ENCODE measurements around the gene PLN. TPM values are rescaled to one million over a fixed set of nuclear protein-coding genes. Genes with fewer than 3 reads are reported as not detected.

The PLN gene
- polyA plus RNA-seq, 3 donors, result 0.28 TPM; not detected in 2

GRCh38 chr6:118530942-118531341, 17.2 kb upstream of the PLN start:
- H3K4me2 ChIP-seq (replicated peaks; ENCODE audit: extremely low read depth, low read length, poor library complexity, severe bottlenecking), result no peak overlapping the region
- Mint-ChIP-seq H3K9me3 (peaks cover 0 to 5% (median 0%) of the 10 kb centered on the region in 7 donors), H3K36me3 (peaks cover 4 to 16% of the 10 kb centered on the region in 2 donors), H3K4me1 (no peaks in the 10 kb centered on the region), H3K27me3 (ENCODE audit: low read depth in 3 of 3) (no peaks in the 10 kb centered on the region), H3K27ac (no peak overlapping the region), H3K4me3 (no peak overlapping the region)
- H3K9ac ChIP-seq (ENCODE audit: insufficient read depth, low read length, poor library complexity, severe bottlenecking), result no peak overlapping the region
- intact Hi-C loops (cut with micrococcal nuclease), result no loop called here
- no peaks in the 10 kb centered on the region for H3K27me3 ChIP-seq (ENCODE audit: control insufficient read depth in 2 of 2, insufficient read depth in 2 of 2, low read length in 2 of 2)
- H3K27ac ChIP-seq (ENCODE audit: low read depth in 1 of 2, low read length in 2 of 2), result no peak overlapping the region
- no peak for DNase-seq
- H2AFZ ChIP-seq (ENCODE audit: insufficient read depth, low read depth, low read length, poor library complexity, severe bottlenecking), result no peak overlapping the region
- H3K36me3 ChIP-seq (replicated peaks in 1 of 2; ENCODE audit: control insufficient read depth in 1 of 2, insufficient read depth in 2 of 2, low read length in 2 of 2), result no peaks in the 10 kb centered on the region
- H3K4me1 ChIP-seq (ENCODE audit: control insufficient read depth in 1 of 2, insufficient read depth in 2 of 2, low read length in 2 of 2), result no peaks in the 10 kb centered on the region
- TF ChIP-seq, protein P1, sequence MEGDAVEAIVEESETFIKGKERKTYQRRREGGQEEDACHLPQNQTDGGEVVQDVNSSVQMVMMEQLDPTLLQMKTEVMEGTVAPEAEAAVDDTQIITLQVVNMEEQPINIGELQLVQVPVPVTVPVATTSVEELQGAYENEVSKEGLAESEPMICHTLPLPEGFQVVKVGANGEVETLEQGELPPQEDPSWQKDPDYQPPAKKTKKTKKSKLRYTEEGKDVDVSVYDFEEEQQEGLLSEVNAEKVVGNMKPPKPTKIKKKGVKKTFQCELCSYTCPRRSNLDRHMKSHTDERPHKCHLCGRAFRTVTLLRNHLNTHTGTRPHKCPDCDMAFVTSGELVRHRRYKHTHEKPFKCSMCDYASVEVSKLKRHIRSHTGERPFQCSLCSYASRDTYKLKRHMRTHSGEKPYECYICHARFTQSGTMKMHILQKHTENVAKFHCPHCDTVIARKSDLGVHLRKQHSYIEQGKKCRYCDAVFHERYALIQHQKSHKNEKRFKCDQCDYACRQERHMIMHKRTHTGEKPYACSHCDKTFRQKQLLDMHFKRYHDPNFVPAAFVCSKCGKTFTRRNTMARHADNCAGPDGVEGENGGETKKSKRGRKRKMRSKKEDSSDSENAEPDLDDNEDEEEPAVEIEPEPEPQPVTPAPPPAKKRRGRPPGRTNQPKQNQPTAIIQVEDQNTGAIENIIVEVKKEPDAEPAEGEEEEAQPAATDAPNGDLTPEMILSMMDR (IDR thresholded peaks at IDR 0.05), result no peak
- H4K20me1 ChIP-seq (ENCODE audit: insufficient read depth, low read length), result peaks cover 90% of the 10 kb centered on the region
- no CpG with 5 or more reads among the region's 2 CpGs for WGBS (ENCODE audit: insufficient coverage)
- no peaks in the 10 kb centered on the region for H3K9me3 ChIP-seq (replicated peaks in 1 of 2; ENCODE audit: control insufficient read depth in 1 of 2, insufficient read depth in 1 of 2, low read length in 2 of 2)
- no peak overlapping the region for H3K4me3 ChIP-seq (replicated peaks in 1 of 3; ENCODE audit: low read depth in 2 of 3, low read length in 3 of 3)
- H3K79me2 ChIP-seq (ENCODE audit: insufficient read depth, low read length), result no peaks in the 10 kb centered on the region

DNA sequence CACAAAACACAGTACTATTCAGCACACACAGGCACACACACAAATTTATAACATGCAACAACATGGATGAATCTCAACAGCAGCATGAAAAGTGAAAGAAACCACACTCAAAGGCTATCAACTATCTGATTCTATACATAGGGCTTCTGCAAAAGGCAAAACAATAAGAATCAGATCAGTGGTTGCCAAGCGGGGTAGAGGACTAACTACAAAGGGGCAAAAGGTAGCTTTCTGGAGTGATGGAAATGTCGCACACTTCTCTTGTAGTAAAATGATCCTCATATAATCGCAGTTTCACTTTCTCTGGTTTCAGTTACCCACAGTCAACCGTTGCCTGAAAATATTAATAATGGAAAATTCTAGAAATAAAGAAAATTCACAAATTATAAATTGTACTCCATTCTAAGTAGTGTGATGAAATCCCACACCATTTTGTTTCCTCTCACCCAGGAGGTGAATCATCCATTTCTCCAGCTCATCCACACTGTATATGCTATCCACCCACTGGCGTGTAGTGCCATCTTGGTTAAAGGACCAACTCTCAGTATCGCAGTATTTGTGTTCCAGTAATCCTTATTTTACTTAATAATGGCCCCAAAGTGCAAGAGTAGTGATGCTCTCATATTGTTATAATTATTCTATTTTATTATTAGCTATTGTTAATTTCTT, 12.8 kb upstream of the PLN start:
- Histone ChIP-seq H3K4me3 (replicated peaks in 1 of 3; ENCODE audit: low read depth in 2 of 3, low read length in 3 of 3) (no peak overlapping the region), H3K4me1 (ENCODE audit: control insufficient read depth in 1 of 2, insufficient read depth in 2 of 2, low read length in 2 of 2) (no peaks in the 10 kb centered on the region), H3K9me3 (replicated peaks in 1 of 2; ENCODE audit: control insufficient read depth in 1 of 2, insufficient read depth in 1 of 2, low read length in 2 of 2) (no peaks in the 10 kb centered on the region), H3K79me2 (ENCODE audit: insufficient read depth, low read length) (no peaks in the 10 kb centered on the region), H4K20me1 (ENCODE audit: insufficient read depth, low read length) (peaks cover 93% of the 10 kb centered on the region), H3K27me3 (ENCODE audit: control insufficient read depth in 2 of 2, insufficient read depth in 2 of 2, low read length in 2 of 2) (no peaks in the 10 kb centered on the region), H3K27ac (ENCODE audit: low read depth in 1 of 2, low read length in 2 of 2) (no peak overlapping the region), H3K9ac (ENCODE audit: insufficient read depth, low read length, poor library complexity, severe bottlenecking) (no peak overlapping the region), H3K4me2 (replicated peaks; ENCODE audit: extremely low read depth, low read length, poor library complexity, severe bottlenecking) (no peak overlapping the region), H2AFZ (ENCODE audit: insufficient read depth, low read depth, low read length, poor library complexity, severe bottlenecking) (no peak overlapping the region), H3K36me3 (replicated peaks in 1 of 2; ENCODE audit: control insufficient read depth in 1 of 2, insufficient read depth in 2 of 2, low read length in 2 of 2) (no peaks in the 10 kb centered on the region)
- no peak overlapping the region for H3K27ac Mint-ChIP-seq
- H3K9me3 Mint-ChIP-seq, result peaks cover 0 to 5% (median 0%) of the 10 kb centered on the region in 7 donors
- no peak for DNase-seq
- no peaks in the 10 kb centered on the region for H3K4me1 Mint-ChIP-seq
- no CpG with 5 or more reads among the region's 6 CpGs for WGBS (ENCODE audit: insufficient coverage)
- TF ChIP-seq, protein P1 (IDR thresholded peaks at IDR 0.05), result no peak
- no peak overlapping the region for H3K4me3 Mint-ChIP-seq
- peaks cover 3 to 10% of the 10 kb centered on the region in 2 donors for H3K36me3 Mint-ChIP-seq
- intact Hi-C loops (cut with micrococcal nuclease), result no loop called here
- no peaks in the 10 kb centered on the region for H3K27me3 Mint-ChIP-seq (ENCODE audit: low read depth in 3 of 3)

Data from CD14-positive monocyte (primary cell).